Measurements from ENCODE around the gene OR52E5.
A peak's percentile ranks its signal among the peaks of the same experiment; 100 is the strongest.

OR52E5 gene

GRCh38 chr11:5892908-5893307 lies at the start of gene OR52E5:
Gene OR52E5, plus strand, starts transcription at chr11:5893208. Its CDS starts 7,569 bp downstream, at chr11:5900777.
- DNase-seq (ENCODE audit: low read depth), result no peak

- DNase-seq (ENCODE audit: low read depth), result no peak
Observed at GRCh38 chr11:5846701-5847100, 46.3 kb upstream of the OR52E5 start.

GRCh38 chr11:5847711-5848110 lies 45.3 kb upstream of the OR52E5 start:
- DNase-seq (ENCODE audit: low read depth), result no peak

GRCh38 chr11:5851002-5851401 lies 42.0 kb upstream of the OR52E5 start:
- DNase-seq (ENCODE audit: low read depth), result peak; percentile 1

GRCh38 chr11:5857590-5857989 lies 35.4 kb upstream of the OR52E5 start, which contains the start of gene OR52E8:
Gene OR52E8, minus strand, starts transcription at chr11:5857690. Its CDS starts 0 bp downstream, at chr11:5857690.
- no peak for DNase-seq (ENCODE audit: low read depth)

GRCh38 chr11:5865826-5866225 lies 27.2 kb upstream of the OR52E5 start:
- no peak for DNase-seq (ENCODE audit: low read depth)

- DNase-seq (ENCODE audit: low read depth), result no peak
Observed at GRCh38 chr11:5878564-5878963, 14.4 kb upstream of the OR52E5 start.

GRCh38 chr11:5880329-5880728 lies 12.7 kb upstream of the OR52E5 start, which contains the start of gene OR52E4:
Gene OR52E4, plus strand, starts transcription at chr11:5880629. Its CDS starts 3,664 bp downstream, at chr11:5884293.
- DNase-seq (ENCODE audit: low read depth), result no peak

- no peak for DNase-seq (ENCODE audit: low read depth)
Observed at GRCh38 chr11:5881756-5882155, 11.3 kb upstream of the OR52E5 start.

GRCh38 chr11:5887172-5887571 lies 5.8 kb upstream of the OR52E5 start:
- no peak for DNase-seq (ENCODE audit: low read depth)

GRCh38 chr11:5887661-5888060 lies 5.3 kb upstream of the OR52E5 start:
- DNase-seq (ENCODE audit: low read depth), result no peak

GRCh38 chr11:5891216-5891800 lies 1.7 kb upstream of the OR52E5 start:
- peak; percentile 5 for DNase-seq (ENCODE audit: low read depth)

GRCh38 chr11:5899534-5899933 lies 6.5 kb downstream of the OR52E5 start:
- DNase-seq (ENCODE audit: low read depth), result no peak

- DNase-seq (ENCODE audit: low read depth), result no peak
Observed at GRCh38 chr11:5910540-5910939, 17.5 kb downstream of the OR52E5 start.

- no peak for DNase-seq (ENCODE audit: low read depth)
Observed at GRCh38 chr11:5922749-5923426, 29.9 kb downstream of the OR52E5 start.

GRCh38 chr11:5923427-5923776 lies 30.4 kb downstream of the OR52E5 start:
- no peak for DNase-seq (ENCODE audit: low read depth)

GRCh38 chr11:5923794-5924193 lies 30.8 kb downstream of the OR52E5 start:
- no peak for DNase-seq (ENCODE audit: low read depth)

GRCh38 chr11:5928271-5928670 lies 35.3 kb downstream of the OR52E5 start:
- no peak for DNase-seq (ENCODE audit: low read depth)

- no peak for DNase-seq (ENCODE audit: low read depth)
Observed at GRCh38 chr11:5928811-5929210, 35.8 kb downstream of the OR52E5 start.

GRCh38 chr11:5929571-5930368 lies 36.8 kb downstream of the OR52E5 start:
- DNase-seq (ENCODE audit: low read depth), result no peak

- no peak for DNase-seq (ENCODE audit: low read depth)
Observed at GRCh38 chr11:5930614-5931013, 37.6 kb downstream of the OR52E5 start.

GRCh38 chr11:5931061-5931460 lies 38.1 kb downstream of the OR52E5 start:
- no peak for DNase-seq (ENCODE audit: low read depth)

- no peak for DNase-seq (ENCODE audit: low read depth)
Observed at GRCh38 chr11:5932671-5933070, 39.7 kb downstream of the OR52E5 start.
